MCF 10A (cell line): ENCODE results near the gene FOXO3B. TPM values are rescaled to one million over a fixed set of nuclear protein-coding genes. Genes with fewer than 3 reads are reported as not detected.
A peak's percentile ranks its signal among the peaks of the same experiment; 100 is the strongest.
"Not testable (repeated sequence)": the region's sequence is repeated elsewhere in the genome, so short reads cannot be mapped to it uniquely, and the experiment has no call there.

Source experiments
- BruUV-seq: library from RNA; stranded (reverse); fragments of 400-500 nt; replicated peaks from 2 replicates; lab custom pipeline; 2021; lab: Mats Ljungman, UMichigan
- CTCF ChIA-PET: fragments of 300-600 bp; sonication (Branson Sonifier 250); formaldehyde crosslinking; extraction: SDS; loops from one replicate; lab custom pipeline; 2021; ENCODE audit warnings: antibody characterized with exemption, inconsistent platforms; lab: Yijun Ruan, JAX
- POLR2A ChIA-PET: fragments of 300-600, 350-650 bp; sonication (Branson Sonifier 250); formaldehyde crosslinking; extraction: SDS; loops from one replicate; lab custom pipeline; 2020; ENCODE audit warnings: antibody characterized with exemption, inconsistent platforms; lab: Yijun Ruan, JAX
- DNase-seq: peaks from one replicate; pipeline ENCODE4 v3.0.0-alpha.2; 2018; ENCODE audit not compliant: unreplicated experiment
- H3K27ac Mint-ChIP-seq: one replicate; pipeline ENCODE4 v1.8.0; 2022; ENCODE audit warnings: mild to moderate bottlenecking, low read depth, mixed read lengths; ENCODE audit not compliant: unreplicated experiment
- H3K27me3 Mint-ChIP-seq: one replicate; pipeline ENCODE4 v1.8.0; 2022; ENCODE audit warnings: mixed read lengths; ENCODE audit not compliant: insufficient read depth, unreplicated experiment
- H3K36me3 Mint-ChIP-seq: one replicate; pipeline ENCODE4 v1.8.0; 2022; ENCODE audit warnings: mild to moderate bottlenecking, moderate library complexity, mixed read lengths; ENCODE audit not compliant: insufficient read depth, unreplicated experiment
- H3K4me1 Mint-ChIP-seq: one replicate; pipeline ENCODE4 v1.8.0; 2022; ENCODE audit warnings: mixed read lengths; ENCODE audit not compliant: insufficient read depth, unreplicated experiment
- H3K4me3 Mint-ChIP-seq: one replicate; pipeline ENCODE4 v1.8.0; 2022; ENCODE audit warnings: mild to moderate bottlenecking, moderate library complexity, mixed read lengths; ENCODE audit not compliant: unreplicated experiment
- H3K9me3 Mint-ChIP-seq: one replicate; pipeline ENCODE4 v1.8.0; 2022; ENCODE audit warnings: mixed read lengths; ENCODE audit not compliant: unreplicated experiment
- intact Hi-C: fragments of 100-400 bp; cut with micrococcal nuclease; formaldehyde crosslinking; loops from 2 replicates; pipeline ENCODE4 v1.14.1; 2022
- total RNA-seq: library from RNA; stranded (reverse); gene quantifications from 2 replicates; pipeline ENCODE4 v1.2.3, GENCODE V29; 2022
- TF ChIP-seq, protein P1 (sequence below): fragments of 200-600 bp; IDR thresholded peaks from one replicate; pipeline ENCODE4 v1.8.0; 2022; ENCODE audit warnings: antibody characterized with exemption, mild to moderate bottlenecking; ENCODE audit not compliant: unreplicated experiment

FOXO3B gene
- total RNA-seq, 1 experiment from 2014 or later = 3.7 TPM

DNA sequence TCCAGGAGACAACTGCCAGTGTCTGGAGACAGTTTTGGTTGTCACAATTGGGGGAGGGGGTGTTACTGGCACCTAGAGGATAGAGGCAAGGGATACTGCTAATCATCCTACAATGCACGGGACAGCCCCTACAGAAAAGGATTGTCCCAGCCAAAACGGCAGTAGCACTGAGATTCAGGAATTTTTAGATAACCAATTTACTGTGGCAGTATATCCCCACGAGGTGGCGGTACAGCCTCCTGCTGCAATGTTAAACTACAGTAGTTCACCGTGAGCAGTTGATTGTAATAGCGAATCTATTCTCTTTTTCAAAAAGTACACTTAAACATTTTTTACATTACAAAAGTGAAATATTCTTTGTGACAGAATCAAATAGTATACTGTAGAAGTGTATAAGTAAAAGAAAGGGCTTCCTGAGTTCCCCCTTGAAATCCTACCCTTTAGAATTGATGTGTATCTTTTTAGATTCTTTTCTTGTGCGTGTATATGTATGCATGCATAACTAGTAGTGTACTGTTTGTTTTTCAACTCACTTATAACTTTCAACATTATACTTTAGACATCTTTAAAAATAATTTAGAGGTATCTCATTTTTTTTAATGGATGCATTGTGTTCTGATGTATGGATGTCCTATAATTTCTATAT lies 30.4 kb upstream of the FOXO3B start:
- H3K27me3 Mint-ChIP-seq, CTCF ChIA-PET: not testable (repeated sequence)
- TF ChIP-seq, protein P1, sequence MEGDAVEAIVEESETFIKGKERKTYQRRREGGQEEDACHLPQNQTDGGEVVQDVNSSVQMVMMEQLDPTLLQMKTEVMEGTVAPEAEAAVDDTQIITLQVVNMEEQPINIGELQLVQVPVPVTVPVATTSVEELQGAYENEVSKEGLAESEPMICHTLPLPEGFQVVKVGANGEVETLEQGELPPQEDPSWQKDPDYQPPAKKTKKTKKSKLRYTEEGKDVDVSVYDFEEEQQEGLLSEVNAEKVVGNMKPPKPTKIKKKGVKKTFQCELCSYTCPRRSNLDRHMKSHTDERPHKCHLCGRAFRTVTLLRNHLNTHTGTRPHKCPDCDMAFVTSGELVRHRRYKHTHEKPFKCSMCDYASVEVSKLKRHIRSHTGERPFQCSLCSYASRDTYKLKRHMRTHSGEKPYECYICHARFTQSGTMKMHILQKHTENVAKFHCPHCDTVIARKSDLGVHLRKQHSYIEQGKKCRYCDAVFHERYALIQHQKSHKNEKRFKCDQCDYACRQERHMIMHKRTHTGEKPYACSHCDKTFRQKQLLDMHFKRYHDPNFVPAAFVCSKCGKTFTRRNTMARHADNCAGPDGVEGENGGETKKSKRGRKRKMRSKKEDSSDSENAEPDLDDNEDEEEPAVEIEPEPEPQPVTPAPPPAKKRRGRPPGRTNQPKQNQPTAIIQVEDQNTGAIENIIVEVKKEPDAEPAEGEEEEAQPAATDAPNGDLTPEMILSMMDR = peak; percentile 63

DNA sequence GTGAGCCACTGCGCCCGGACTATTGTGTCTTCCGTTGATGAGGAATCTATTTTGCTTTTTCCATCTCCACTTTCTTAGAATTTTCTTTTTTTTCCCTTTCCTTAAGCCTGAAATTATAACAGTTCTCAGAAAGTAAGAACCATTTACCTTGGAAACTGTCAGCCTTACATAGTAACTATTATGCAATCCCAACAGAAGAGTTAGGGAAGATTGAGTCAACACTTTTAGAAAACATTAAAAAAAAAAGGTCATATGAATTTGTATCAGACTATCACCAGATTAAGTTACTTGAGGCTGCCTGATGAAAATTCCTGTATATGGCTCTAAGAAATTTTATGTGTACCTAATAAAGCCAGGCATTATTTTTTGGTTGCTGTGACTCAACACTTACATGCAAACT lies 26.1 kb upstream of the FOXO3B start:
- H3K4me1 Mint-ChIP-seq, POLR2A ChIA-PET, intact Hi-C loops, H3K9me3 Mint-ChIP-seq, H3K4me3 Mint-ChIP-seq, CTCF ChIA-PET, H3K36me3 Mint-ChIP-seq, DNase-seq, BruUV-seq, H3K27ac Mint-ChIP-seq, H3K27me3 Mint-ChIP-seq: not testable (repeated sequence)

More for the DNA sequence above, 30.4 kb upstream of the FOXO3B start:
- peak; percentile 69 for DNase-seq
- H3K27ac Mint-ChIP-seq, H3K4me1 Mint-ChIP-seq, H3K4me3 Mint-ChIP-seq, intact Hi-C loops, POLR2A ChIA-PET, H3K36me3 Mint-ChIP-seq, H3K9me3 Mint-ChIP-seq, BruUV-seq: not testable (repeated sequence)

DNA sequence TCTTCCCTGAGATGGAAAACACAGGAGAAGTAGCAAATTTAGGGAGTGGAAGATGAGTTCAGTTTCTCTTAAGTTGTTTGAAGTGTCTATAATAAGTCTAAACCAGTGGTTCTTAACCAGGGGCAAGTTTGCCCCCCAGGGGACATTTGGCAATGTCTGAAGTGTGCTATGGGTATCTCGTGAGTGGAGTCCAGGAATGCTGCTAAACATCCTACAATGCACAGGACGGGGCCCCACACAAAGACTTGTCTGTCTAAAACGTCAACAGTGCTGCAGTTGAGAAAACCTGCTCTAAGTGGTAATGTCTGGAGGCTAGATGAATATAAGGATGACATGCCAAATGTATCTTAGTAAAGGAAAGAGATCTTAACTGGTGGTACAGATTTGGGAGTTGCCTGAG lies 23.8 kb upstream of the FOXO3B start:
- H3K9me3 Mint-ChIP-seq, H3K4me1 Mint-ChIP-seq, CTCF ChIA-PET, H3K27me3 Mint-ChIP-seq, H3K36me3 Mint-ChIP-seq, POLR2A ChIA-PET, H3K4me3 Mint-ChIP-seq, H3K27ac Mint-ChIP-seq, DNase-seq, intact Hi-C loops, BruUV-seq: not testable (repeated sequence)

DNA sequence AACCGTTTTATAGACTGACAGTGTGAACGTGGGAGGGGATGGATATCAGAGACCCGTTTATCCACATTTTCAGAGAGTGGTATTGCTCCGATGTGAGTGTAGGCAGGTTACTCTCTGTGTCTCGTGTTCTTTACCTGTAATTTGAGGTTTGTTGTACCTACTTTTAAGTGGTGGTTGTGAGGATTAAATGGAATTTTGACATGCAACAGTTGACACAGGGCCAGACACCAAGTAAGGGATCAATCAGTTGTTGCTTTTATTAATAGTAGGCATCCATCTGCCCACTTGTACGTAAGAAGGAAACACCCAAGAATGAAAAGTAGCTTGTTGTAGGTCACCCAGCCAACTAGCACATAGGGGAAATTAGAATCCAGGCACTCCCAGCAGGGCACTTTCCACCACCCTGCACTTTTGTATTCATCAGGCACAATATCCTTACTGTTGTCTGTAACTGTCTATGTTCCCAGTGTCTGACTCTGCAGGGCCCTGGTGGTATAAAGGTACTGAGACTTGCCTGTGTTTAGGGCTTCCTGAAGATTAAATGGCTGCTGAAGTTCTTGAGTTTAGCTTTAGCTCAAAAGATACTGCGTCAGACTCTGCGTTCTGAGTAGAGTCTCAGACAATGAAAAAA lies 16.5 kb upstream of the FOXO3B start:
- peak overlapping the region; percentile 91 for H3K4me3 Mint-ChIP-seq
- BruUV-seq, POLR2A ChIA-PET, H3K36me3 Mint-ChIP-seq, H3K9me3 Mint-ChIP-seq, H3K27ac Mint-ChIP-seq, intact Hi-C loops, DNase-seq, H3K27me3 Mint-ChIP-seq, CTCF ChIA-PET, H3K4me1 Mint-ChIP-seq: not testable (repeated sequence)

DNA sequence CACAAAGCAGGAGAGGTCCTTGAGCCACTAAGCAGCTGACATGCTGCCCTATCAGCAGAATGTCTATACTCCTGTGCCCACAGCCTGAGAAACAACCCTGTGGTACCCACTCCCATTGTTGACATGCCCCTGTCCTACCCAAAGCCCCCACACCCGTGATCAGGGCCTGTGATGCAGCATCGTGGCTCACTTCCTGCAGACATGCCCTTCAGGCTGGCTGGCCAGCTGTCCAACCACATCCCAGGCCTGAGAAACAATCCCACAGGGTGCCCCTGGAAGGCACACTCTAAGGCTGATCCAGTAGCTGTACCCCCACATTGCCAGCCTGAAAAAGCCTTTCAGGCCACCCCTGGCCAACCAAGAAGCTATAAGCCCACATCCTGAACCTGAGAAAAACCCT lies 13.0 kb upstream of the FOXO3B start:
- H3K4me3 Mint-ChIP-seq, DNase-seq, H3K27ac Mint-ChIP-seq, H3K36me3 Mint-ChIP-seq, POLR2A ChIA-PET, BruUV-seq, H3K27me3 Mint-ChIP-seq, H3K9me3 Mint-ChIP-seq, intact Hi-C loops, H3K4me1 Mint-ChIP-seq: not testable (repeated sequence)
- CTCF ChIA-PET = interaction anchor here (0.6 kb wide), 1 partner anchor 551 kb away, joined by 4 read pairs; no protein-coding TSS in a partner anchor

DNA sequence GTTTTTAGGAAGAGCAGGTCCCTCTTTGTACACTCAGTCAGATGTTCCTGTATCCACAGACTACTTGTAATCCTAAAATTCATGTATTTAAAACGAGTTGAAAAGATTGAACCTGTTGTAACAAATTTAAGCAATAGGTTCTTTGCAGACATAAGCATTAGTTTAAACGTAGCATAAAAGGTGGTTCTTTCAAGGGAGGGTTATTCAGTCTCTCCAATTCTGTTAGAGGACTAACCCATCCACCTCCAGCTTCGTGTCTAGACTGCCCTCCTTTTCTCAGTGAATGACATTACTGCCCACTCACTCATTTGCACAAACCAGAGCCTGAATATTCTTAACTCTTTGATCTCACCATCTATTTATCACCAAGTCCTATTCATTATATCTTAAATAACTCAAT lies 554 bp upstream of the FOXO3B start:
- DNase-seq, CTCF ChIA-PET, H3K36me3 Mint-ChIP-seq: not testable (repeated sequence)

DNA sequence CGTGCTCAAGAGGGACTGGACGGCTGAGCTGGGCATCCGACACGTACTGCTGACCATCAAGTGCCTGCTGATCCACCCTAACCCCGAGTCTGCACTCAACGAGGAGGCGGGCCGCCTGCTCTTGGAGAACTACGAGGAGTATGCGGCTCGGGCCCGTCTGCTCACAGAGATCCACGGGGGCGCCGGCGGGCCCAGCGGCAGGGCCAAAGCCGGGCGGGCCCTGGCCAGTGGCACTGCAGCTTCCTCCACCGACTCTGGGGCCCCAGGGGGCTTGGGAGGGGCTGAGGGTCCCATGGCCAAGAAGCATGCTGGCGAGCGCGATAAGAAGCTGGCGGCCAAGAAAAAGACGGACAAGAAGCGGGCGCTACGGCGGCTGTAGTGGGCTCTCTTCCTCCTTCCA lies 4.7 kb downstream of the FOXO3B start:
- H3K4me3 Mint-ChIP-seq, H3K27me3 Mint-ChIP-seq, H3K9me3 Mint-ChIP-seq, intact Hi-C loops, H3K4me1 Mint-ChIP-seq, POLR2A ChIA-PET, BruUV-seq, CTCF ChIA-PET, H3K36me3 Mint-ChIP-seq, H3K27ac Mint-ChIP-seq, DNase-seq: not testable (repeated sequence)

More for the DNA sequence above, 554 bp upstream of the FOXO3B start:
- H3K27ac Mint-ChIP-seq, H3K4me1 Mint-ChIP-seq, H3K27me3 Mint-ChIP-seq, POLR2A ChIA-PET, intact Hi-C loops, H3K9me3 Mint-ChIP-seq, BruUV-seq: not testable (repeated sequence)
- peak overlapping the region; percentile 79 for H3K4me3 Mint-ChIP-seq

DNA sequence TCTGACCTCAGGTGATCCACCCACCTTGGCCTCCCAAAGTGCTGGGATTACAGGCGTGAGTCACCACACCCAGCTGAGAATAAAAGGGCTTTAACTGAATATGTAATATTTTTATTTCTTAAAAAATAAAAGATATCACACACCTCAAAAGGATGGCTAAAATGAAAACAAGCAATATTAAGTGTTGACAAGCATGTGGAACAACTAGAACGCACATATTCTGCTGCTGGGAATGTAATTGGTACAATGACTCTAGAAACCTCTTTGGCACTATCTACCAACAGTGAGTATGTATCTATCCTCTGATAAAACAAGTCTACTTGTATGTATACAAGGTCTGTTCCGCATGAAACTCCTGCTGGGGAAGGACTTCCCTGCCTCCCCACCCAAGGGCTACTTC lies 5.2 kb downstream of the FOXO3B start:
- H3K27me3 Mint-ChIP-seq, H3K27ac Mint-ChIP-seq, intact Hi-C loops, BruUV-seq, DNase-seq, H3K9me3 Mint-ChIP-seq, H3K4me3 Mint-ChIP-seq, POLR2A ChIA-PET, H3K4me1 Mint-ChIP-seq, H3K36me3 Mint-ChIP-seq, CTCF ChIA-PET: not testable (repeated sequence)
